Measurements from ENCODE around the gene PLEKHG5. TPM values are rescaled to one million over a fixed set of nuclear protein-coding genes. Genes with fewer than 3 reads are reported as not detected.

The PLEKHG5 gene
- total RNA-seq, 1 donor from 2014 or later, result 34.9 TPM

DNA sequence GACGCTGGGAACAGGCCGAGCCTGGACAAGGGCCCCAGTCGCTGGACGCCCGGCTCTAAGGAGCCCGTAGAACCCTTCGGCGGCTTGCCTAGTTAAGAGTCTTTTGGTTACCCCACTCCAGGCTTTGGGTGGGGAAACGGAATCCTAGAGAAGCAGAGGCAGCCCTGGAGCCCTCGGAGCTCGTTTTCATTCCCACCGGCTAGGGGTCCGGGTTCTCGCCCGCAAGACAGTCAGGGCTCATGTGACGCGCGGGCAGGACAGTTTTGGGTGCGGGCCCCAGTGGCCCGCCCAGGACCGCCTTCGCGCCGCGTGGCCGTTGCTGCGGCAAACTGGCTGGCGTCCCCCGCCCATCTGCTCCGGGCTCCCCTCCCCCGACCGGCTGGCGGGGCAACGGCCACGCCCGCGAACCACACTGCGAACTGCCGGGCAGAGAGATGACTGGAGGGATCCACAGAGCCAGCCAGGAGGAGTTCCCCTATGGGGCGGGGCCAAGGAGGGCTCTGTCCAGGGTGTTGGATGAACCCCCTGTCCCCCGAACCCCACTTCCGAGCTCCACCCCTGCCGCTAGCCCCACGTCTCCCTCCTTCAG, 70.9 kb downstream of the PLEKHG5 start:
- Mint-ChIP-seq H3K27ac (ENCODE audit: unreplicated experiment) (no peak overlapping the region), H3K4me3 (ENCODE audit: unreplicated experiment) (no peak overlapping the region), H3K27me3 (ENCODE audit: unreplicated experiment) (peaks cover 60% of the 10 kb centered on the region), H3K9me3 (ENCODE audit: unreplicated experiment) (no peaks in the 10 kb centered on the region), H3K4me1 (ENCODE audit: unreplicated experiment) (peaks cover 17% of the 10 kb centered on the region), H3K36me3 (ENCODE audit: unreplicated experiment) (no peaks in the 10 kb centered on the region)
- no peak for TF ChIP-seq CTCF (IDR thresholded peaks at IDR 0.05)
- DNase-seq (ENCODE audit: extremely low spot score, unreplicated experiment), result no peak

- no peak within 1 kb of the TSS for H3K27ac Mint-ChIP-seq (ENCODE audit: unreplicated experiment)
- H3K4me1 Mint-ChIP-seq (ENCODE audit: unreplicated experiment), result peaks cover 22% of the 10 kb centered on the region
- no peak for DNase-seq (ENCODE audit: extremely low spot score, unreplicated experiment)
- H3K9me3 Mint-ChIP-seq (ENCODE audit: unreplicated experiment), result no peaks in the 10 kb centered on the region
- H3K27me3 Mint-ChIP-seq (ENCODE audit: unreplicated experiment), result peaks cover 64% of the 10 kb centered on the region
- no peak for TF ChIP-seq CTCF (IDR thresholded peaks at IDR 0.05)
- H3K4me3 Mint-ChIP-seq (ENCODE audit: unreplicated experiment), result peak within 1 kb of the TSS; percentile 22
- H3K36me3 Mint-ChIP-seq (ENCODE audit: unreplicated experiment), result no peaks in the 10 kb centered on the region
Measured at GRCh38 chr1:6419804-6420453, 71.5 kb downstream of the PLEKHG5 start, which contains the start of gene HES2. TSS of gene HES2 (minus strand) at chr1:6419919. CDS start at chr1:6419820, 99 bp downstream.

GRCh38 chr1:6419397-6419803, 72.1 kb downstream of the PLEKHG5 start:
- no peaks in the 10 kb centered on the region for H3K36me3 Mint-ChIP-seq (ENCODE audit: unreplicated experiment)
- H3K4me3 Mint-ChIP-seq (ENCODE audit: unreplicated experiment), result no peak overlapping the region
- TF ChIP-seq CTCF (IDR thresholded peaks at IDR 0.05), result no peak
- DNase-seq (ENCODE audit: extremely low spot score, unreplicated experiment), result no peak
- no peak overlapping the region for H3K27ac Mint-ChIP-seq (ENCODE audit: unreplicated experiment)
- H3K4me1 Mint-ChIP-seq (ENCODE audit: unreplicated experiment), result peaks cover 27% of the 10 kb centered on the region
- H3K9me3 Mint-ChIP-seq (ENCODE audit: unreplicated experiment), result no peaks in the 10 kb centered on the region
- peaks cover 68% of the 10 kb centered on the region for H3K27me3 Mint-ChIP-seq (ENCODE audit: unreplicated experiment)

DNA sequence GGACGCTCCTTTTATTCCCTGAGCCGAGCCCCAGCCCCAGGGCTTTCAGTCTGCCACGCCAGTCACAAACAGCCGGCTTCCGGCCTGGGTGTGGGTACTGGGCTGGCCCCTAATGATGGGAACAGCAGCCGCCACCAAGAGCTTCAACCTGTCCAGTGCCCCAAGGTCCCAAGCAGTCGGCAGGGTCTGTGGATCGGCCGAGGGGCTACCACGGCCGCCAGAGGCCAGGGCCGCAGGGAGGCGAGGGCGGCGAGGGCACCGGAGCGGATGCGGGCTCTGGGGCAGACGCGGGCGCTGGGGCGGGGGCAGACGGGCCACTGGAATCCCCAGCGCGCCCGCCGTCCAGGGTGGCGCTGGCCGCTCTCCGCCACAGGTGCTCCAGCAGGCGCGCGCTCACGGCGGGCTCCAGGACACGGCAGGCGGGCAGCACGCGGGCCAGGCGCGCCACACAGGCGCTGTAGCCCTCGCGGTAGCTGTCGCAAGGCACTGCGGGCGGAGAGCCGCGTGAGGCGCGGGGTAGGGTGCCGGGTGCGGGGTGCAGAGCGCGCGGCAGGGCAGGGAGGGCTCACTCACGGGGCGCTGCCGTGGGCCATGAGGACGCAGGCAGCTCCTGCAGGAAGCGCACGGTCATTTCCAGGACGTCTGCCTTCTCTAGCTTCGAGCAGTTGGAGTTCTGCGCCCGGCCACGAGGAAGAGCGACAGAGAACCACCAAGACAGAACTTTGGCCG, 72.6 kb downstream of the PLEKHG5 start:
- no peak for TF ChIP-seq CTCF (IDR thresholded peaks at IDR 0.05)
- Mint-ChIP-seq H3K36me3 (ENCODE audit: unreplicated experiment) (no peaks in the 10 kb centered on the region), H3K9me3 (ENCODE audit: unreplicated experiment) (no peaks in the 10 kb centered on the region), H3K4me1 (ENCODE audit: unreplicated experiment) (peaks cover 24% of the 10 kb centered on the region), H3K4me3 (ENCODE audit: unreplicated experiment) (peak overlapping the region; percentile 22), H3K27ac (ENCODE audit: unreplicated experiment) (no peak overlapping the region), H3K27me3 (ENCODE audit: unreplicated experiment) (peaks cover 66% of the 10 kb centered on the region)
- DNase-seq (ENCODE audit: extremely low spot score, unreplicated experiment), result no peak
